Right cardiac atrium (tissue), 5 donors: Measurements from ENCODE around the gene NTRK2. TPM values are rescaled to one million over a fixed set of nuclear protein-coding genes. Genes with fewer than 3 reads are reported as not detected.
A peak's percentile ranks its signal among the peaks of the same experiment; 100 is the strongest.

Experiments used
- ATAC-seq, 2 donors: fragments of 200-7000 bp; cut with Tn5 transposase; one replicate each; pipeline versions ENCODE4 v1.8.0 to v1.9.1; 2020; ENCODE audit warnings: moderate library complexity in 2 of 2, mild to moderate bottlenecking in 1 of 2
- DNase-seq, 3 donors: peaks; one replicate each; pipeline ENCODE4 v3.0.0-alpha.2; 2020
- H3K27ac ChIP-seq: one replicate; pipeline ENCODE4 v1.5.1; 2013; ENCODE audit warnings: mild to moderate bottlenecking, low read length, control low read depth, moderate library complexity
- H3K27me3 ChIP-seq: one replicate; pipeline ENCODE4 v1.6.1; 2013; ENCODE audit not compliant: control insufficient read depth, insufficient read depth
- H3K4me1 ChIP-seq: one replicate; pipeline ENCODE4 v1.6.1; 2013; ENCODE audit warnings: low read length; ENCODE audit not compliant: control insufficient read depth, insufficient read depth
- H3K4me3 ChIP-seq: one replicate; pipeline ENCODE4 v1.5.1; 2013; ENCODE audit warnings: low read length, control low read depth
- H3K9me3 ChIP-seq: one replicate; pipeline ENCODE4 v1.6.1; 2013; ENCODE audit warnings: low read length; ENCODE audit not compliant: control insufficient read depth
- WGBS: extraction: QIAGEN DNeasy Blood & Tissue Kit; methylation state at CpG from one replicate; pipeline ENCODE4 v1.1.7; 2013; 5-methylcytosine and 5-hydroxymethylcytosine counted together
- intact Hi-C, 4 donors: fragments of 100-400 bp; cut with DNase I; formaldehyde crosslinking; loops; one replicate each; pipeline versions ENCODE4 v1.11.0 to v1.14.0; 2022 to 2023
- polyA plus RNA-seq: library from polyadenylated mRNA; stranded (reverse); fragments of 200-250 nt; gene quantifications from one replicate; pipeline ENCODE4 v1.2.3, GENCODE V29; 2013
- total RNA-seq, 4 donors: library from RNA; stranded (reverse); fragmentation: NEBNext Ultra II Directional; extraction: Animal tissue kit (Norgen Biotek cat#: 25700); gene quantifications; one replicate each; pipeline ENCODE4 v1.2.1, GENCODE V29; 2021
- donor health status: healthy with polysubstance abuse.
- donor health status: DM: no; HTN: yes; CAD: no.
- donor health status: DM: no; HTN: no; CAD: no.
- donor health status: DM: no; HTN: yes; CAD: no; lungs with severe emphysema.
- donor health status: DM: yes; HTN: yes; CAD: no.

NTRK2 gene
- total and polyA plus RNA-seq, 5 donors: 9.6 to 55.3 (median 34.7) TPM

DNA sequence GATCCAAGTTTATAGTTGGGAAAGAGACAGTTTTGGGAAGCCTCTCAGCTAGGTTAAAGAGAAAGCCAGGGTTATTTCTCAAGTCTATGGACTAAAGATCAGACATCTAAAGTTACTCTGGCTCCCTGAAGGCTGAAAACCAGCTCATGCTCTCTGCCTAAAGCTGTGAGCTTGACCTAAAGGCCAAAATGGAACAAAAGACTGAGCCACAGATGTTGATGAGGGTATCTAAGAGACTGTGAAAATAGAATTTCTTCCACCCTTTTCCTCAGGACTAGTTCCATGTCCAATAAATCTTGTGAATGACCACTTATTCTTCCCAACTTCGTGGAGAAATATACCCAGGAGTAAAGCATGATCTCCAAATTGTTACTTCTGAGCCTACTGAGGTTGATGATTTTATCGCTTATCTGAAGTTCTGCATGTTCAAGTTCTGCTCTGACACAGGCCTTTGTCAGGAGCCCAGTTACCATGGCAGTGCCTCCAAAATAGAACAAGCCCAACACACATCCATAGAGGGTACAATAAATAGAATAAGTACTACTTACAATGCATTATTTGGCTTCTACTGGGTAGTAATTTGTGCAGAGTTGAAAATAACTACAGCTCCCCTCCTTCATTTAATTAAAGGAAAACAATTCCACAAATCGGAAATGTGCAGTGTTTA, 373.6 kb downstream of the NTRK2 start:
- no peak for DNase-seq
- H3K27me3 ChIP-seq: no peaks in the 10 kb centered on the region
- peak in 1 of 2 donors; percentile 68 for ATAC-seq
- intact Hi-C loops: no loop called here
- no peaks in the 10 kb centered on the region for H3K9me3 ChIP-seq
- no peak overlapping the region for H3K4me3 ChIP-seq
- no peak overlapping the region for H3K27ac ChIP-seq
- WGBS: 61% methylated on average over 3 of the region's 3 CpGs
- H3K4me1 ChIP-seq: no peaks in the 10 kb centered on the region

DNA sequence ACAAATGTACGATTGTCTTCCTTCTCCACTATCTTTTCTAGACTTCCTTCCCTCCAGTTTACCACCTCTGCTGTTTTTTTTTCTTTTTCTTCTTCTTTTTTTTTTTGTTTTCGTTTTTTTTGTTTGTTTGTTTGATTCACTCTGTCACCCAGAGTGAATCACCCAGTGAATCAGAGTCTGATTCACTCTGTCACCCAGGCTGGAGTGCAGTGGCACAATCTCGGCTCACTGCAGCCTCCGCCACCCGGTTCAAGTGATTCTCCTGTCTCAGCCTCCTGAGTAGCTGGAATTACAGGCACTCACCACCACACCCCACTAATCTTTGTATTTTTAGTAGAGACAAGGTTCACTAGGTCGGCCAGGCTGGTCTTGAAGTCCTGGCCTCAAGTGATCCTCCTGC, 375.7 kb downstream of the NTRK2 start:
- intact Hi-C loops: no loop called here
- Histone ChIP-seq H3K27me3 (no peaks in the 10 kb centered on the region), H3K9me3 (no peaks in the 10 kb centered on the region), H3K27ac (no peak overlapping the region), H3K4me3 (no peak overlapping the region), H3K4me1 (no peaks in the 10 kb centered on the region)
- no peak for DNase-seq
- no peak for ATAC-seq
- 82% methylated on average over 6 of the region's 6 CpGs for WGBS

DNA sequence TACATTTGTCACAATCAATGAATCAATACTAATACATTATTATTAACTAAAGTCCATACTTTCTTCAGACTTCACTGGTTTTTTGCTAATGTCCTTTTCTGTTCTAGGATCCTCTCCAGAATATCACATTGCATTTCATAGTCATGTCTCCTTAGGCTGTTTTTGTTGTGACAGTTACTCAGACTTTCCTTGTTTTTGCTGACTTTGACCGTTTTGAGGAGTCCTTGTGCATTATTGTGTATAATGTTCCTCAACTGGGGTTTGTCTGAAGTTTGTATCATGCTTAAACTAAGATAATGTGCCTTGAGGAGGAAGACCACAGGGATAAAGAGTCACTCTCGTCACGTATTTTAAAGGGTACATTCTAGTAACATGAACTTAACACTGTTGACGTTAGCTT, 376.9 kb downstream of the NTRK2 start:
- intact Hi-C loops: no loop called here
- no peak for DNase-seq
- 77% methylated on average over 4 of the region's 4 CpGs for WGBS

DNA sequence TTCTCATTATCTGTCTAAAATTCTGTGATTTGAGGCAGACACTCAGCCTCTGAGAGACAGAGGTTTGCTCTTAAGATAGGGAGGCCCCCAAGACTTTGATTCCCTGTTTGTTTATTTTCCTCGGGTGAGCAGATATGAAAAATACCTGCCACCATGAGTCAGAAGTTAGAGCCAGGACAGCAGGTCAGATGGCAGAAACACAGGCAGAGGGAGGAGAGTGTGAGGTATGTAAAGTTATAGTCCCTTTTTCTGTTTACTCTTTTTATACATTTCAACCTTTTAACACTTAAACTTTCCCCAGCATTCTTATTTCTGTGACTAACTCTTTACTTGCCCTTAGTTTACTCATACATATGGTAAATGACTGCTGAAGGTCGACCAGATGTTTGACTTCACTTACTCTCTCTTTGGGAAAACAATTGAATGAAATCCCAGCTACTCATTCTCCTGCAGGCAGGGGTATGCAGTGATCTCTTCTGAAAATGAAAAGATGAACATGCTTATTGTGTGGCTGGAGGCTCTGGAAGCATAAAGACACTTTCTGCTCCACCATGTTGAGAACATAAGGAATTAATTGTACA, 383.8 kb downstream of the NTRK2 start:
- no peak overlapping the region for H3K27ac ChIP-seq
- DNase-seq (no peak), ATAC-seq (no peak)
- H3K9me3 ChIP-seq: no peaks in the 10 kb centered on the region
- intact Hi-C loops: no loop called here
- no peak overlapping the region for H3K4me3 ChIP-seq
- H3K27me3 ChIP-seq: no peaks in the 10 kb centered on the region
- 25% methylated on average over 2 of the region's 2 CpGs for WGBS
- H3K4me1 ChIP-seq: no peaks in the 10 kb centered on the region

More for the DNA sequence above, 376.9 kb downstream of the NTRK2 start:
- Histone ChIP-seq H3K27me3 (no peaks in the 10 kb centered on the region), H3K27ac (no peak overlapping the region), H3K9me3 (no peaks in the 10 kb centered on the region), H3K4me3 (no peak overlapping the region), H3K4me1 (no peaks in the 10 kb centered on the region)
- ATAC-seq: no peak

DNA sequence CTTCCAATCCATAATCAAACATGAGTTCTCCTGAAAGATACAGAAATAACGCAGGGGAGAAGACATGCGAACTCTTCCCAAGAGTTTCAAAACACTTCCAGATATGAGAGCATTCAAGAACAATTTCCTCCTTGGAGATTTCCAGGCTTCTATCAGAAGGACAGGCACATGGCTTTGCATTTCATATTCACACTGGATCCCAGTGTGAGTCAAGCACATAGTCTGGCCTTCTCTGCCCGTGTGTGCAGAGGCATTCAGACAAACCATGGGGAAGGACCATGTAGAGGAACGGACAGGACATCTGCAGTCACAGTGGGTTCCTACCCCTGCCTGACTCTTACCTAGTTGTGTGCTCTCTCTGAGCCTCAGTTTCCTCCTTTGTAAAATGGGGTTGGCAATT, 384.5 kb downstream of the NTRK2 start:
- H3K27ac ChIP-seq: no peak overlapping the region
- intact Hi-C loops: no loop called here
- WGBS: 72% methylated on average over 4 of the region's 4 CpGs
- ATAC-seq (no peak), DNase-seq (no peak)
- H3K27me3 ChIP-seq: no peaks in the 10 kb centered on the region
- H3K4me3 ChIP-seq: no peak overlapping the region
- no peaks in the 10 kb centered on the region for H3K9me3 ChIP-seq
- no peaks in the 10 kb centered on the region for H3K4me1 ChIP-seq

DNA sequence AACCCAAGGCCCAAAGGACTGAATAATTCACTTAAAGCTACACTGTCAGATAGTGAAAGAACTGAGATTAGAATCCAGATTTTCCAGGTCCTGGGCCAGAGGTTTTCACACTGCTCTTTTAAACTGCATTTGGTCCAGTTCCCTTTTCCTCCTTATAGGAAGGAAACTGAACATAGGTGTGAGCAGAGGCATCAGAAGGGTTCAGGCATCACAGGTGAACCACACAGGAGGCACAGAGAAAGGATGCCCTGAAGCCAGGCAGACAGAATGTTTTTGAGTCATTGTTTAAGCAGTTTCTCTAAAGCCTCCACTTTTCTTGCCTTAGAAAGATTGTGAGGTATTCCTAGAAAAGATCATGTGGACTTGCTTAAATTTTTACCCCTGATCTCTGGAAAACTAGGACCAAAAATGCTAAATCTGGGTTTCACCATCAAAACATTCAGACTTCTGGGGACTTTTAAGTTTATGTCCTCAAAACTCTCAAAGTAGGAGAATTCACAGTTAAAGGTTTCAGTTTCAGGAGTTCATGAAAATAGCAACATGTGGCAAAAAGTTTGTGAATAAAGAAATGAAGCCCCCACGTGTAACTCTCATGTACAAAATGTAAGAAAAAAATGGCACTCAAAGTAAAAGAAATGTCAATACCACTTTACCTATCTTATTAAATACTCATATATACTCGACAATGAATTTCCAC, 386.1 kb downstream of the NTRK2 start:
- H3K9me3 ChIP-seq: no peaks in the 10 kb centered on the region
- DNase-seq (no peak), ATAC-seq (no peak)
- H3K27ac ChIP-seq: no peak overlapping the region
- intact Hi-C loops: no loop called here
- H3K4me1 ChIP-seq: no peaks in the 10 kb centered on the region
- H3K4me3 ChIP-seq: no peak overlapping the region
- H3K27me3 ChIP-seq: no peaks in the 10 kb centered on the region
- WGBS: 81% methylated on average over 2 of the region's 2 CpGs

DNA sequence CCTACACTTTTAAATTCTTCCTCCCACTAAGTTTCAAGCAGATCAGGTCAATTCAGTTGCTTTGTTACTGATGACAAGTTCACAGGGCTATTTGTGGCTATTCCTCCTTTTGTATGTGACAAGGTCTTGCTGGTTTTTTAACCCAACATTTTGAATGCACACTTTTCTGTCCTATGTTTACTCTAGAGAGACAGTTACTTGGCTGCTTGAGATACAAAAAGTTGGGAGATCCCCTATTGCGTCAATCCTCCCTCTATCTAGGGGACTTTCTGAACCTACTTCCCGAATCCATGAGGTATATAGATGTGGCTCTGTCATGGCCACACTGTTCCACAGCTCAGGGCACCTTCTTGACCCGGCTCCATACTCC, 386.7 kb downstream of the NTRK2 start:
- Histone ChIP-seq H3K27ac (no peak overlapping the region), H3K9me3 (no peaks in the 10 kb centered on the region), H3K27me3 (no peaks in the 10 kb centered on the region), H3K4me3 (no peak overlapping the region), H3K4me1 (no peaks in the 10 kb centered on the region)
- intact Hi-C loops: no loop called here
- ATAC-seq (no peak), DNase-seq (no peak)
- WGBS: 86% methylated on average over 3 of the region's 3 CpGs

DNA sequence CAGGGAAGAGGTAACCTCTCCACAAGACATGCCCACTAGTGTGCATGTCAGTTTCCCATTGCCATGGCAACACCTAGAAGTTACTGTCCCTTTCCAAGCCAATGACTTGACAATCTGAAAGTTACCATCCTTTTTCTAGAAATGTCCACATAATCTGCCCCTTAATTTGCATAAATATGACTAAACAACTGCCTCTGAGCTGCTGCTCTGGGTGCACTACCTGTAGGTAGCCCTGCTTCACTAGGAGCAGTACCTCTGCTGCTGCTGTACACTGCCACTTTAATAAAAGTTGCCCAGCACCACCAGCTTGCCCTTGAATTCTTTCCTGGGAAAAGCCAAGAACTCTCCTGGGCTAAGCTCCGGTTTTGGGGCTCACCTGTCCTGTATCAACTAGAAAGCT, 392.4 kb downstream of the NTRK2 start:
- H3K4me3 ChIP-seq: no peak overlapping the region
- H3K27me3 ChIP-seq: no peaks in the 10 kb centered on the region
- ATAC-seq (no peak), DNase-seq (no peak)
- 81% methylated on average over 1 of the region's 1 CpG for WGBS
- intact Hi-C loops: no loop called here
- H3K9me3 ChIP-seq: no peaks in the 10 kb centered on the region
- no peaks in the 10 kb centered on the region for H3K4me1 ChIP-seq
- no peak overlapping the region for H3K27ac ChIP-seq

DNA sequence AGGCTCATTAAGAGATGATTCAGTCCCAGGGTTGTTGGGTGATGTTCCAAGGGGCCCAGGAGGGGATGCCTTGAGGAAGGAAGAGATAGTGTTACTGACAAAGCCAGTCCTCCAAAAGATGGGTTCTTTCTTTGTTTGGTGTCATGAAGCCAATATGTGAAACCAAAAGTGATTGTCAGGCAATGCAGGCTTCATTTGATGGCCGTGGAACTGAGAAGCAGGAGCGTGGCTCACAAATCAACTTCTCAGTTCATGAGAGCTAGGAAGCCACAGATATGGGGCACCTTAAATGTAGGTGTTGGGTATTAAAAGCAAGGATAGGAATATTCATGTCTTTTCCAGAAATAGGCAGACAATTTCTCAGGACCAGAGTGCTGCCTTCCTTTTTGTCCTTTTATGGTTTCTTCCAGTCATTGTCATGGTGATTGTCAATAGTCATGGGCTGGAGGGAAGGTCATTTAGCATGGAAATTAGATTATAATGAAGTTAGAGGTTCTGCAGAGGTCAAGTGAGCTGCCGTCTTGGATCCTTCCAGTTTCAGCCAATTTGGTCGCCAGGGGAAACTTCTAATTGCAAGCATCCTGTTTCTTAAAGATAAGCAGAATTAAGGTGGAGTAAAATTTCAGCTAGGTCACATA, 393.0 kb downstream of the NTRK2 start:
- no peak for DNase-seq
- Histone ChIP-seq H3K9me3 (no peaks in the 10 kb centered on the region), H3K27me3 (no peaks in the 10 kb centered on the region), H3K4me3 (no peak overlapping the region), H3K4me1 (no peaks in the 10 kb centered on the region), H3K27ac (no peak overlapping the region)
- 60% methylated on average over 4 of the region's 4 CpGs for WGBS
- no peak for ATAC-seq
- intact Hi-C loops: no loop called here

DNA sequence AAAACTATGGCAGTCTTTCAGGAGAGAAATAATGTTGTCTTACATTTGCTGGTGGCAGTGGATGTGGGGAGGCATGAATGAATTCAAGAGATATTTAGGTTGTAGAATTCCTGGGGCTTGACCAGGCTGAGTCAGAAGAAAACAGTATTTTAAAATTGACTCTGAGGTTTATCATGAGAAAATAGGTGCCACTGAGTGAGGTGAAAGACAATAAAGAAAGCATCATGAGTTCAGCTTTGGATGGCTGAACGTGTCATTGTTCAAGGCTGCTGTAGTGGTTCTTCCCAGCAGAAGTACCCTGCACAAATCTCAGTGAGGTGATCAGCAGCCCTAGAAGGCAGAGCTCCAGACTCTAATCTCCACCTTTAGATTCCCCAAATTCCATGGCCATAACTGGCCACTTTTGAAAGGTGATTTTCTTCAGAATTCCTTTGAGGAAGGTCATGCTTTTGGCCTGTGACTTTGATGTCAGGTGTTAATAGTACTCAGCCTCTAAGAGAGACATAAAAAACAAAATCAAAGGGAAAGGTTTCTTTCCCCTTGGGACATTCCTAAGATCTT, 395.4 kb downstream of the NTRK2 start:
- no peaks in the 10 kb centered on the region for H3K9me3 ChIP-seq
- intact Hi-C loops: no loop called here
- no peaks in the 10 kb centered on the region for H3K4me1 ChIP-seq
- DNase-seq (no peak), ATAC-seq (no peak)
- H3K27me3 ChIP-seq: no peaks in the 10 kb centered on the region
- H3K27ac ChIP-seq: no peak overlapping the region
- 84% methylated on average over 1 of the region's 1 CpG for WGBS
- no peak overlapping the region for H3K4me3 ChIP-seq

DNA sequence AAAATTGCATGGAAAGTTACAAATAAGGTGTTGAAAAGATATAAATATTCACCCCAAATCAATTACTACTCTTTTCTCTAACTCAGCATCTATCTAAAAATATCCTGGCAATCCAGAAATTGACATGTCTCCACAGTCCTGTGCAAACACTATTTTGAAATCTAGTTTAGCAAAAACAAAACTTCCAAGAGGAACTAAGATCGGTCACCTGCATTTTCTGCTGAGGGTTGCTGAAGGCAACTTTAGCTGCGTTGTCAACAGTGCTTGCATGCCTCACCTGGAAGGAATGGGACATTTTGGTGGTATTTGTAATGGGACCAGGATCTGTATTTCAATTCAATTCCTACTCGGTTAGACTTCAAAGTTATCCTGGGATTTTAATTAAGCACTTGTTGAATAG, 398.3 kb downstream of the NTRK2 start:
- Histone ChIP-seq H3K27ac (no peak overlapping the region), H3K9me3 (no peaks in the 10 kb centered on the region), H3K27me3 (no peaks in the 10 kb centered on the region), H3K4me3 (no peak overlapping the region), H3K4me1 (no peaks in the 10 kb centered on the region)
- WGBS: 85% methylated on average over 3 of the region's 3 CpGs
- DNase-seq (no peak), ATAC-seq (no peak)
- intact Hi-C loops: no loop called here
